Loucy (cell line): ENCODE data around the gene CBX5.

ENCODE experiments used
- CTCF ChIP-seq: fragments of 200-600 bp; sonication (generic); conservative IDR thresholded peaks from 2 replicates; pipeline ENCODE4 v1.5.1; 2014; ENCODE audit warnings: mild to moderate bottlenecking, antibody characterized with exemption, low read length
- EZH2phosphoT487 ChIP-seq: fragments of 200-600 bp; IDR thresholded peaks from 2 replicates; pipeline ENCODE4 v1.6.1; 2018; ENCODE audit warnings: antibody characterized with exemption, mild to moderate bottlenecking, moderate library complexity, borderline replicate concordance

GRCh38 chr12:54277823-54278276 lies 2.1 kb downstream of the CBX5 start:
- TF ChIP-seq EZH2phosphoT487 (no peak), CTCF (no peak)
